Measurements from ENCODE around the gene POMGNT1.

Gene POMGNT1

DNA sequence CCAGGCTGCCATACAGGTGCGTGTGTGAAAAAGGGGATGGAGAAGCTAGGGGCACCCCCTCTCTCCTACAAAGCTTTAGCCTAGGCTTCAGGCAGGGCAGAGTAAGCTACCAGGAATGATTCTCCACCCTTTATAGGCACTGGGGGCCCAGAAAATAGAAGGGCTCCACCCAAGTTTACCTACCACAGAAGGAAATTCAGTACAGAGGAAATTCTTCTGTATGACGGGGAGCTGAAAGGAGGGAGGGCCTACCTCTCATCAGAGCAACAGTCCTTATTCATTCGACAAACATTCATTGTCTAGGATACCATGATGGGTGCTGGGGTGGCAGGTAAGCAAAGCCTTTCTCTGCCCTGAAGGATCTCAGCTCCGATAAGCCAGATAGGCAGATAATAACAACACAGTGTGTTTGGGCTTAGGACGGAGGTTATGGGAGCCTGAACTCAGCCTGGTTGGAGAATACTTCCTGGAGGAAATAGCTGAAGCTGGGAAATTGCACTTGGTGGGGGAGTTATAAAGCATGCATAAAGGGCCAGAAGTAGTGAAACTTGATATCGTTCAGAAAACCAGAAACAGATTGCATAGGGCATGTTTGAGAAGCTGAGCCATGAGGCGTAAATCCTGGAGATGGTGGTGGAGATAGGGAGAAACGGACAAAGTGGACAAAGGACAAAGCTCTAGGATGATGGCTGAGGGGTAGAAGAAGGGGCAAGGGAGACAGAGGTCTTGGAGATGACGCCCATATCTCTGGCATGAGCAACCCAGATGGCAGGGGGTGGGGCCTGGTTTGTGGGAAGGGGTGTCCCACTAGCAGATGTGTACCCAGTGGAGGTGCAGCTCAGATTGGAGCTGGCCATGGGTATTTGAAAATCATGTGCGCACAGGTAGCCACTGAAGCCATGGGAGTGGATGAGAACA, 16.6 kb downstream of the POMGNT1 start:
- H3K36me3 ChIP-seq (ENCODE audit: control insufficient read depth in 2 of 2, insufficient read depth in 2 of 2, low read length in 2 of 2), result no peaks in the 10 kb centered on the region
- H3K27me3 ChIP-seq (ENCODE audit: control insufficient read depth in 1 of 2, insufficient read depth in 2 of 2, low read length in 2 of 2), result no peaks in the 10 kb centered on the region
- H3K4me1 ChIP-seq (ENCODE audit: control insufficient read depth, insufficient read depth, low read length), result peaks cover 11% of the 10 kb centered on the region
- H3K9me3 ChIP-seq (ENCODE audit: control insufficient read depth in 2 of 2, low read length in 2 of 2), result no peaks in the 10 kb centered on the region
- peak overlapping the region in 1 of 2 donors; percentile 15 for H3K4me3 ChIP-seq (ENCODE audit: low read length in 2 of 2)
- H3K9ac ChIP-seq (ENCODE audit: low read length in 2 of 2), result no peak overlapping the region
- H3K27ac ChIP-seq (ENCODE audit: low read length), result no peak overlapping the region

DNA sequence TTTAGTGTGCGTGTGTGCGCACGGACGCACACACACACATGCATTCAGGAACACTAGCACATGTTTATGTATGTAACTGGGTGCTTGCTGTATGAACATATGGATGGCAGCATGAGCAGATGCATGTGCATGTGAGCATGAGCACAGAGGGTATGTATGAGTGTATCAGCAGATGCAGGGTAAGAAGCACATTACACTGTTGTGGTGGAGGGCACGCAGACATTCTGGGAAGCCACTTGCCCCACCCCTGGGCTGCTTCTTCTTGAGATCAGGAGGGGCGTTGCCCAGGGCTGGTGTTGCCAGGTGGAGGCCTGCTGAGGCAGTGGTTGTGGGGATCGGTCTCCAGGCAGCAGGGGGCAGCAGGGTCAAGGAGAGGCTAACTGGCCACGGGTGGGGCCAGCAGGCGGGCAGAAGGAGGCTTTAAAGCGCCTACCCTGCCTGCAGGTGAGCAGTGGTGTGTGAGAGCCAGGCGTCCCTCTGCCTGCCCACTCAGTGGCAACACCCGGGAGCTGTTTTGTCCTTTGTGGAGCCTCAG, 18.1 kb downstream of the POMGNT1 start:
- peaks cover 11% of the 10 kb centered on the region for H3K4me1 ChIP-seq (ENCODE audit: control insufficient read depth, insufficient read depth, low read length)
- no peaks in the 10 kb centered on the region for H3K36me3 ChIP-seq (ENCODE audit: control insufficient read depth in 2 of 2, insufficient read depth in 2 of 2, low read length in 2 of 2)
- H3K9me3 ChIP-seq (ENCODE audit: control insufficient read depth in 2 of 2, low read length in 2 of 2), result no peaks in the 10 kb centered on the region
- H3K9ac ChIP-seq (ENCODE audit: low read length in 2 of 2), result no peak overlapping the region
- no peak overlapping the region for H3K27ac ChIP-seq (ENCODE audit: low read length)
- H3K4me3 ChIP-seq (ENCODE audit: low read length in 2 of 2), result no peak overlapping the region
- no peaks in the 10 kb centered on the region for H3K27me3 ChIP-seq (ENCODE audit: control insufficient read depth in 1 of 2, insufficient read depth in 2 of 2, low read length in 2 of 2)

GRCh38 chr1:46179138-46180081, 18.8 kb downstream of the POMGNT1 start:
- no peaks in the 10 kb centered on the region for H3K27me3 ChIP-seq (ENCODE audit: control insufficient read depth in 1 of 2, insufficient read depth in 2 of 2, low read length in 2 of 2)
- no peaks in the 10 kb centered on the region for H3K36me3 ChIP-seq (ENCODE audit: control insufficient read depth in 2 of 2, insufficient read depth in 2 of 2, low read length in 2 of 2)
- H3K9me3 ChIP-seq (ENCODE audit: control insufficient read depth in 2 of 2, low read length in 2 of 2), result no peaks in the 10 kb centered on the region
- H3K9ac ChIP-seq (ENCODE audit: low read length in 2 of 2), result no peak overlapping the region
- peaks cover 18% of the 10 kb centered on the region for H3K4me1 ChIP-seq (ENCODE audit: control insufficient read depth, insufficient read depth, low read length)
- H3K27ac ChIP-seq (ENCODE audit: low read length), result no peak overlapping the region
- peak overlapping the region in 1 of 2 donors; percentile 52 for H3K4me3 ChIP-seq (ENCODE audit: low read length in 2 of 2)

DNA sequence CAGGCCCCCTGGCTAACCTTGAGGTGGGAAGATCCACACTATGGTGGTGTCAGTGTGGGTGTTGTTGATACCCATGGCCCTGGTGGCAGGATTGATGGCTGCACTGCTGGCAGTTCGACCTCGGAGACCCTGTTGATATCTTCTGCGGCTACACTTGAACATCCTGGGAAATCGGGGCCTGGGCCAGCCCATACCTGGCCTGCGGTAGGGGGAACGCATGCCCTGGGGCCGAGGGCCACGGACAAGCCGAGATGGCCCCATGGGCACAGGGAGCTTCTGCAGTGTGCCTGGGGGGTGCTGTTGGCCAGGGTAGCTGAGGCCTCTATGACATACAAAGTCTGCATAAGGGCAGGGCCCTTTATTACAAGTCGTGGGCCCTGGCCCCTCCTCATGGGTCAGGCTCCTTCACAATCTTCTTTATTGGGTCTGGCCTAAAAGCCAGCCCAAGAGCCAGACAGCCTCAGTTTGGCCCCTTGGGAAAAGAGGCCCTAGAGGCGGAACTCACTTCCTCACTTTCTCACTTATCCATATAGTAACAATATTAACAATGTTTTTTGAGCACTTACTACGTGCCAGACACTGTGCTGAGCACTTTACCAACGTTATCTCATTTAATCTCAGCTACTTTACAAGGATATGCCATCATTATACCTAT, 21.9 kb downstream of the POMGNT1 start, which contains the start of gene P3R3URF:
TSS of gene P3R3URF (minus strand) at position 278 of the 655 bp plus-strand sequence. CDS start at position 261, 17 bp downstream.
- H3K36me3 ChIP-seq (ENCODE audit: control insufficient read depth in 2 of 2, insufficient read depth in 2 of 2, low read length in 2 of 2), result no peaks in the 10 kb centered on the region
- no peak within 1 kb of the TSS for H3K4me3 ChIP-seq (ENCODE audit: low read length in 2 of 2)
- H3K4me1 ChIP-seq (ENCODE audit: control insufficient read depth, insufficient read depth, low read length), result peaks cover 22% of the 10 kb centered on the region
- H3K9me3 ChIP-seq (ENCODE audit: control insufficient read depth in 2 of 2, low read length in 2 of 2), result no peaks in the 10 kb centered on the region
- H3K27me3 ChIP-seq (ENCODE audit: control insufficient read depth in 1 of 2, insufficient read depth in 2 of 2, low read length in 2 of 2), result no peaks in the 10 kb centered on the region
- no peak within 1 kb of the TSS for H3K9ac ChIP-seq (ENCODE audit: low read length in 2 of 2)
- H3K27ac ChIP-seq (ENCODE audit: low read length), result peak within 1 kb of the TSS; percentile 53

- no peaks in the 10 kb centered on the region for H3K27me3 ChIP-seq (ENCODE audit: control insufficient read depth in 1 of 2, insufficient read depth in 2 of 2, low read length in 2 of 2)
- peak overlapping the region in 1 of 2 donors; percentile 5 for H3K9ac ChIP-seq (ENCODE audit: low read length in 2 of 2)
- peak overlapping the region in 1 of 2 donors; percentile 44 for H3K4me3 ChIP-seq (ENCODE audit: low read length in 2 of 2)
- H3K4me1 ChIP-seq (ENCODE audit: control insufficient read depth, insufficient read depth, low read length), result peaks cover 25% of the 10 kb centered on the region
- no peaks in the 10 kb centered on the region for H3K9me3 ChIP-seq (ENCODE audit: control insufficient read depth in 2 of 2, low read length in 2 of 2)
- H3K36me3 ChIP-seq (ENCODE audit: control insufficient read depth in 2 of 2, insufficient read depth in 2 of 2, low read length in 2 of 2), result no peaks in the 10 kb centered on the region
- peak overlapping the region; percentile 53 for H3K27ac ChIP-seq (ENCODE audit: low read length)
Measured at GRCh38 chr1:46175243-46175642, 23.0 kb downstream of the POMGNT1 start.

DNA sequence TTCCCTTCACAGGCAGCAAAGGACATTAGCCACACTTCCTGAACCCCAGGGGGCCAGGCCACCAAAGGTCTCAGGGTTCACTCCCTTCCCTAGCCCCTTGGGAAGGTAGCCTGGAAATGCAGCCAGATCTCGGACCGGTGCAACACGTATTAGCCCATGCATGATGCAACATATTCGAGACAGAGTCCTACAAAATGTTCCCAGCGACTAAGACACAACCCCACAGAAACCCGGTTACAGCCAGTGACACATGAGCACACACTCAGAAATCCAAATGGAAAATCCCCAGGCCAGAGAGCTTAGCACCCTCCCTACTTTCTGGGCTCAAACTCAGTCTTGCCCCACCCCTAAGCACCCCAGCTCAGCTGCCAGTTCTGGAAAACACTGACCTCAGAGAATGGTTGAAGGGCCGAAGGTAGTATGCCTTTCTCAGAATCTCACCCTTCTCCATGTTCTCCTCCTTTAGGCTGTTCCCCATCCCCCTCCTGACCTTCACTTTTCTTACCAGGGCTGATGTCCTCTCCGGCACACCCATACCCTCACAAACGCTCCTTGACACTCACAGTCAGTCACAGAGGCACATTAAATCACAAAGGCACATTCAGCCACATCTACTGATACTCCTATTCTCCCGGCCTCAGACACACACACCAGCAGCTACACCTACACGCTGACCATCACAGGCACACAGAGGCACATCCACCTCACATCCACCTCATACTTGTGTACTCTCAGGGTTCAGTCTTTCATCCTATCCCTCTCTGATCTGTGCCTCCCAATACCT, 23.6 kb downstream of the POMGNT1 start, which contains the start of gene TSPAN1:
TSS of gene TSPAN1 (plus strand) at position 640 of the 784 bp plus-strand sequence. CDS start 6,021 bp downstream, outside the sequence.
- H3K27ac ChIP-seq (ENCODE audit: low read length), result peak within 1 kb of the TSS; percentile 53
- peaks cover 25% of the 10 kb centered on the region for H3K4me1 ChIP-seq (ENCODE audit: control insufficient read depth, insufficient read depth, low read length)
- H3K9me3 ChIP-seq (ENCODE audit: control insufficient read depth in 2 of 2, low read length in 2 of 2), result no peaks in the 10 kb centered on the region
- H3K36me3 ChIP-seq (ENCODE audit: control insufficient read depth in 2 of 2, insufficient read depth in 2 of 2, low read length in 2 of 2), result no peaks in the 10 kb centered on the region
- H3K27me3 ChIP-seq (ENCODE audit: control insufficient read depth in 1 of 2, insufficient read depth in 2 of 2, low read length in 2 of 2), result no peaks in the 10 kb centered on the region
- H3K9ac ChIP-seq (ENCODE audit: low read length in 2 of 2), result peak within 1 kb of the TSS in 1 of 2 donors; percentile 51
- H3K4me3 ChIP-seq (ENCODE audit: low read length in 2 of 2), result peak within 1 kb of the TSS; percentile 15 to 44

DNA sequence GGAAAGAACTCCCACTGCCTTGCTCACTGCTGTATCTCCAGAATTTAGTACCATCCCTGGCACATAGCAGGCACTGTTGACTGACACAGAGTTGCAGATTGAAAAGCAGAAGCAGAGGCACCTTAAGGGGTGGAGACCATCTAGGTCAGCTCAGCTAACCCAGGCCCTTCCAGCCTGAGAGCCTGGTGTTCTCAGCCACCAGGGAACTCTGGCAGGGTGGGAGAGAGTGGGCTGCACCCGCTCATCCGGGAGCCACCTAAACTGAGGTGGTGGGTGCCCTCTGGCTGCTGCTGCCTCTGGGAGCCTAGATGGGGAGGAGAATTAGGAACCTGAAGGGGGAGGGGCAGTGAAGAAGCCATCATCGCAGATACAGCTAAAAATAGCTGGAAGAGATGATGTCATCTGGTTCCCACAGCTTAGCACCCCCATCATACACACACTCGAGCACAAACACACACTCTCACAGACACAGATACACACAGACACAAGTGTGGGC, 24.8 kb downstream of the POMGNT1 start:
- H3K9ac ChIP-seq (ENCODE audit: low read length in 2 of 2), result peak overlapping the region in 1 of 2 donors; percentile 36
- no peaks in the 10 kb centered on the region for H3K9me3 ChIP-seq (ENCODE audit: control insufficient read depth in 2 of 2, low read length in 2 of 2)
- peak overlapping the region; percentile 53 for H3K27ac ChIP-seq (ENCODE audit: low read length)
- H3K4me1 ChIP-seq (ENCODE audit: control insufficient read depth, insufficient read depth, low read length), result peaks cover 25% of the 10 kb centered on the region
- peak overlapping the region in 1 of 2 donors; percentile 15 for H3K4me3 ChIP-seq (ENCODE audit: low read length in 2 of 2)
- H3K27me3 ChIP-seq (ENCODE audit: control insufficient read depth in 1 of 2, insufficient read depth in 2 of 2, low read length in 2 of 2), result peaks cover 1 to 6% of the 10 kb centered on the region in 2 donors
- H3K36me3 ChIP-seq (ENCODE audit: control insufficient read depth in 2 of 2, insufficient read depth in 2 of 2, low read length in 2 of 2), result no peaks in the 10 kb centered on the region

GRCh38 chr1:46172321-46172720, 25.9 kb downstream of the POMGNT1 start:
- peaks cover 29% of the 10 kb centered on the region for H3K4me1 ChIP-seq (ENCODE audit: control insufficient read depth, insufficient read depth, low read length)
- H3K4me3 ChIP-seq (ENCODE audit: low read length in 2 of 2), result no peak overlapping the region
- H3K36me3 ChIP-seq (ENCODE audit: control insufficient read depth in 2 of 2, insufficient read depth in 2 of 2, low read length in 2 of 2), result no peaks in the 10 kb centered on the region
- H3K9ac ChIP-seq (ENCODE audit: low read length in 2 of 2), result no peak overlapping the region
- H3K27ac ChIP-seq (ENCODE audit: low read length), result no peak overlapping the region
- H3K27me3 ChIP-seq (ENCODE audit: control insufficient read depth in 1 of 2, insufficient read depth in 2 of 2, low read length in 2 of 2), result peaks cover 4 to 11% of the 10 kb centered on the region in 2 donors
- H3K9me3 ChIP-seq (ENCODE audit: control insufficient read depth in 2 of 2, low read length in 2 of 2), result no peaks in the 10 kb centered on the region

DNA sequence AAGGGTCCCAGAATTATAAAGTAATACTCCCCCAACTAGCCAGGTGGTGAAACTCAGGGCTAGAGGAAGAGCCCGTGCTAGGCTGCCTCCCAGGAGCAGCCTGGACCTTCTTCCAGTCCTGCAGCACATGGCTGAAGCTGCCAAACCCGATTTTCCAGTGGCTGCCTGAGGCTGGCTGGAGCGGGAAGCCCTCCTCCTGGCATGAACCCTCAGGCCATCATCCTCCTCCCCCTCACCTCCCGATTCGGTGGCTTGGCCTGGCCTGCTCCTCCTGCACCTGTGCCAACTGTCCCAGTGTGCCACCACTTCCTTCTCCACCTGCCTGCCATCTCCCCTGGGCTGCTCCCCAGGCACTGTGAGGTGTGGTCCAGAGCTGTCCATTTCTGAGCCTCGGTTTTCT, 26.4 kb downstream of the POMGNT1 start:
- Histone ChIP-seq H3K27me3 (ENCODE audit: control insufficient read depth in 1 of 2, insufficient read depth in 2 of 2, low read length in 2 of 2) (peaks cover 4 to 11% of the 10 kb centered on the region in 2 donors), H3K9ac (ENCODE audit: low read length in 2 of 2) (no peak overlapping the region), H3K9me3 (ENCODE audit: control insufficient read depth in 2 of 2, low read length in 2 of 2) (no peaks in the 10 kb centered on the region), H3K4me3 (ENCODE audit: low read length in 2 of 2) (no peak overlapping the region), H3K36me3 (ENCODE audit: control insufficient read depth in 2 of 2, insufficient read depth in 2 of 2, low read length in 2 of 2) (no peaks in the 10 kb centered on the region), H3K27ac (ENCODE audit: low read length) (no peak overlapping the region), H3K4me1 (ENCODE audit: control insufficient read depth, insufficient read depth, low read length) (peaks cover 34% of the 10 kb centered on the region)

Measured in stomach smooth muscle (tissue), 2 donors.